Measurements from ENCODE around the gene CRYZL1.
"Not testable (repeated sequence)": the region's sequence is repeated elsewhere in the genome, so short reads cannot be mapped to it uniquely, and the experiment has no call there.

The CRYZL1 gene

GRCh38 chr21:33641352-33642026, at the start of gene CRYZL1:
CRYZL1 (minus strand) TSS chr21:33641741; CDS start chr21:33631551, 10,190 bp downstream.
- no peak for FAIRE-seq

- no peak for FAIRE-seq
These were observed 49.3 kb upstream of the CRYZL1 start for GRCh38 chr21:33690874-33691273.

- no peak for FAIRE-seq
These were observed 46.8 kb upstream of the CRYZL1 start for GRCh38 chr21:33688353-33688752.

- FAIRE-seq = no peak
These were observed 46.1 kb upstream of the CRYZL1 start for GRCh38 chr21:33687634-33688033.

- no peak for FAIRE-seq
These were observed 44.8 kb upstream of the CRYZL1 start for GRCh38 chr21:33686386-33686785.

- FAIRE-seq = no peak
These were observed 44.2 kb upstream of the CRYZL1 start for GRCh38 chr21:33685613-33686197.

GRCh38 chr21:33684923-33685560, 43.5 kb upstream of the CRYZL1 start:
- no peak for FAIRE-seq

GRCh38 chr21:33684068-33684467, 42.5 kb upstream of the CRYZL1 start:
- FAIRE-seq = no peak

GRCh38 chr21:33682992-33683627, 41.6 kb upstream of the CRYZL1 start:
- FAIRE-seq = no peak

GRCh38 chr21:33680870-33681269, 39.3 kb upstream of the CRYZL1 start:
- no peak for FAIRE-seq

- no peak for FAIRE-seq
These were observed 35.9 kb upstream of the CRYZL1 start for GRCh38 chr21:33677450-33677849.

GRCh38 chr21:33676666-33677065, 35.1 kb upstream of the CRYZL1 start:
- FAIRE-seq = not testable (repeated sequence)

GRCh38 chr21:33674226-33674625, 32.7 kb upstream of the CRYZL1 start:
- no peak for FAIRE-seq

- no peak for FAIRE-seq
These were observed 31.9 kb upstream of the CRYZL1 start for GRCh38 chr21:33673473-33673872.

- no peak for FAIRE-seq
These were observed 28.8 kb upstream of the CRYZL1 start for GRCh38 chr21:33670076-33670978.

GRCh38 chr21:33668620-33669019, 27.1 kb upstream of the CRYZL1 start:
- no peak for FAIRE-seq

- no peak for FAIRE-seq
These were observed 26.6 kb upstream of the CRYZL1 start for GRCh38 chr21:33668180-33668579.

- no peak for FAIRE-seq
These were observed 26.1 kb upstream of the CRYZL1 start for GRCh38 chr21:33667636-33668035.

- no peak for FAIRE-seq
These were observed 24.6 kb upstream of the CRYZL1 start for GRCh38 chr21:33666153-33666552.

GRCh38 chr21:33664135-33664534, 22.6 kb upstream of the CRYZL1 start:
- no peak for FAIRE-seq

- FAIRE-seq = no peak
These were observed 21.7 kb upstream of the CRYZL1 start for GRCh38 chr21:33663241-33663640.

GRCh38 chr21:33662046-33662445, 20.5 kb upstream of the CRYZL1 start:
- no peak for FAIRE-seq

GRCh38 chr21:33661146-33661545, 19.6 kb upstream of the CRYZL1 start:
- no peak for FAIRE-seq

Data from colon (tissue), 2 donors.